Right lobe of liver (tissue), 6 donors: ENCODE data around the gene ZNF438. TPM values are rescaled to one million over a fixed set of nuclear protein-coding genes. Genes with fewer than 3 reads are reported as not detected.

Source experiments
- ATAC-seq, 4 donors: fragments of 200-7000 bp; cut with Tn5 transposase; one replicate each; pipeline ENCODE4 v1.9.1; 2020; ENCODE audit warnings: mild to moderate bottlenecking in 4 of 4, moderate library complexity in 4 of 4
- DNase-seq, 3 donors: peaks; one replicate each; pipeline ENCODE4 v3.0.0-alpha.2; 2020
- H3K27ac ChIP-seq, 3 donors: fragments of 200-600 bp; one replicate each; pipeline ENCODE4 v1.8.0; 2022
- H3K27me3 ChIP-seq, 2 donors: fragments of 200-600 bp; one replicate each; pipeline ENCODE4 v1.8.0; 2022
- H3K36me3 ChIP-seq, 4 donors: fragments of 200-600 bp; sonication (generic) in 1 of 4; one replicate each; pipeline versions ENCODE4 v1.5.1 to v1.8.0; 2017 to 2022; ENCODE audit warnings: control low read depth in 1 of 4
- H3K4me1 ChIP-seq, 4 donors: fragments of 200-600 bp; sonication (generic) in 1 of 4; one replicate each; pipeline versions ENCODE4 v1.5.1 to v1.8.0; 2017 to 2022; ENCODE audit warnings: control low read depth in 1 of 4
- H3K4me3 ChIP-seq, 3 donors: fragments of 200-600 bp; one replicate each; pipeline ENCODE4 v1.8.0; 2022
- H3K9me3 ChIP-seq, 4 donors: fragments of 200-600 bp; sonication (generic) in 1 of 4; one replicate each; pipeline versions ENCODE4 v1.5.1 to v1.8.0; 2017 to 2022; ENCODE audit warnings: control low read depth in 1 of 4
- POLR2A ChIP-seq: fragments of 450-650 bp; IDR thresholded peaks from one replicate; pipeline ENCODE4 v1.6.1; 2017; ENCODE audit warnings: antibody characterized with exemption, mild to moderate bottlenecking
- WGBS: methylation state at CpG from one replicate; pipeline ENCODE4 v1.1.6; 2018; ENCODE audit warnings: low coverage, low lambda C conversion rate; ENCODE audit not compliant: insufficient coverage; ENCODE audit errors: missing lambda C conversion rate; 5-methylcytosine and 5-hydroxymethylcytosine counted together
- intact Hi-C, 2 donors: fragments of 100-400 bp; cut with DNase I; formaldehyde crosslinking; loops; one replicate each; pipeline versions ENCODE4 v1.11.2 to v1.14.1; 2022
- total RNA-seq, 6 experiments: library from RNA; depleted of rRNA in 2 of 6; stranded (reverse); fragments of >200 nt in 2 of 6; fragmentation: NEBNext Ultra II Directional in 3 of 6; extraction: Animal tissue kit (Norgen Biotek cat#: 25700) in 3 of 6; gene quantifications; one replicate each; pipeline versions ENCODE4 v1.1.0 to v1.2.4, GENCODE V29; 2016 to 2023
- TF ChIP-seq, protein P1 (sequence below), 4 donors: fragments of 200-600 bp in 3 of 4; fragments of 450-650 bp in 1 of 4; IDR thresholded peaks; one replicate each; pipeline versions ENCODE4 v1.5.1 to v1.8.0; 2016 to 2022; ENCODE audit warnings: antibody characterized with exemption in 4 of 4, mild to moderate bottlenecking in 2 of 4
- donor health status: DM: no; HTN: yes; CAD: no.
- donor health status: DM: no; HTN: no; CAD: no.
- donor health status: DM: no; HTN: no; CAD: no.
- donor health status: DM: no; HTN: yes; CAD: no.
- donor health status: DM: no; HTN: yes; CAD: no.

The ZNF438 gene
- total RNA-seq, 6 experiments from 2014 or later = 2.5 to 5.2 (median 3.3) TPM

DNA sequence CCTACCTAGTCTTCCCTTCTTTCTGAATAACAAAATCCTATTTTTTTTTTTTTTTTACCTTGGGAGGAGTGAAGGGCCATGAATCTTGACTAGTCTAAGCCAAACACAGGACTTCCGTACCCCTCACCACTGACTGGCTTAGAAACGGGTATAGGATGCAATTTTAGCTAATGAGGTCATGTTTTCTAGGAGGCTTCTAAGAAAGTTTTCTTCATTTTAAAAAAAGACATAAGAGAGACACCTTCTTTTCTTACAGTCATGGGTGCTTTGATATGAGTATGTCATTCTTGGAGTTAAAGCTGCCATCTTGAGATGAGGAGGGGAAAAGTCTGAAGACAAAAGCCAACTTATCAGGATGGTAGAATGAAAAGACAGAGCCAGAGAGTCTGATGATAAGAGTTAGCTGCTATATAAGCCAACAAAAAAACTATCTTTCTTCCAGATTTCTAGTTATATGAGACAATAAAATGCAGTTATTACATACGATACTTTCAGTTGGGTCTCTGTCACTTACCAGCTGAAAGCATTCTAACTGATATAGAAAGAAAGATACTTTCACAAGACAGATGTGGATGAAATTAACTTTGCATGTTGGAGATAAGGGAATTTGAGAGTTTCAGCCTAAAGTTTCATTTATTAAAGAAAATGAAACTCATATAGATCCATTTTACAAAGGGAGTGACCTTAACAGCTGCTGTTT lies 34.0 kb downstream of the ZNF438 start:
- intact Hi-C loops = no loop called here
- Histone ChIP-seq H3K36me3 (no peaks in the 10 kb centered on the region), H3K9me3 (no peaks in the 10 kb centered on the region), H3K27ac (peak overlapping the region in 2 of 3 donors; percentile 31 to 58), H3K4me3 (peak overlapping the region in 1 of 3 donors; percentile 22), H3K27me3 (no peaks in the 10 kb centered on the region), H3K4me1 (peaks cover 0 to 7% (median 3%) of the 10 kb centered on the region in 4 donors)
- DNase-seq (no peak), ATAC-seq (no peak)
- TF ChIP-seq, protein P1, sequence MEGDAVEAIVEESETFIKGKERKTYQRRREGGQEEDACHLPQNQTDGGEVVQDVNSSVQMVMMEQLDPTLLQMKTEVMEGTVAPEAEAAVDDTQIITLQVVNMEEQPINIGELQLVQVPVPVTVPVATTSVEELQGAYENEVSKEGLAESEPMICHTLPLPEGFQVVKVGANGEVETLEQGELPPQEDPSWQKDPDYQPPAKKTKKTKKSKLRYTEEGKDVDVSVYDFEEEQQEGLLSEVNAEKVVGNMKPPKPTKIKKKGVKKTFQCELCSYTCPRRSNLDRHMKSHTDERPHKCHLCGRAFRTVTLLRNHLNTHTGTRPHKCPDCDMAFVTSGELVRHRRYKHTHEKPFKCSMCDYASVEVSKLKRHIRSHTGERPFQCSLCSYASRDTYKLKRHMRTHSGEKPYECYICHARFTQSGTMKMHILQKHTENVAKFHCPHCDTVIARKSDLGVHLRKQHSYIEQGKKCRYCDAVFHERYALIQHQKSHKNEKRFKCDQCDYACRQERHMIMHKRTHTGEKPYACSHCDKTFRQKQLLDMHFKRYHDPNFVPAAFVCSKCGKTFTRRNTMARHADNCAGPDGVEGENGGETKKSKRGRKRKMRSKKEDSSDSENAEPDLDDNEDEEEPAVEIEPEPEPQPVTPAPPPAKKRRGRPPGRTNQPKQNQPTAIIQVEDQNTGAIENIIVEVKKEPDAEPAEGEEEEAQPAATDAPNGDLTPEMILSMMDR (IDR thresholded peaks at IDR 0.05) = no peak
- no peak for TF ChIP-seq POLR2A
- WGBS = 69% methylated on average over 3 of the region's 3 CpGs

- DNase-seq (no peak), ATAC-seq (no peak)
- intact Hi-C loops = no loop called here
- peaks cover 0 to 7% (median 3%) of the 10 kb centered on the region in 4 donors for H3K4me1 ChIP-seq
- H3K27ac ChIP-seq = peak overlapping the region in 2 of 3 donors; percentile 2 to 24
- no peaks in the 10 kb centered on the region for H3K9me3 ChIP-seq
- no peak for TF ChIP-seq POLR2A
- TF ChIP-seq, protein P1 (IDR thresholded peaks at IDR 0.05) = no peak
- no peaks in the 10 kb centered on the region for H3K27me3 ChIP-seq
- H3K36me3 ChIP-seq = no peaks in the 10 kb centered on the region
- H3K4me3 ChIP-seq = no peak overlapping the region
Measured at GRCh38 chr10:30996481-30997005, 35.1 kb downstream of the ZNF438 start.

GRCh38 chr10:30995081-30995770 lies 36.4 kb downstream of the ZNF438 start:
- TF ChIP-seq POLR2A = no peak
- TF ChIP-seq, protein P1 (IDR thresholded peaks at IDR 0.05) = no peak
- Histone ChIP-seq H3K27me3 (no peaks in the 10 kb centered on the region), H3K9me3 (no peaks in the 10 kb centered on the region), H3K36me3 (no peaks in the 10 kb centered on the region), H3K27ac (peak overlapping the region in 2 of 3 donors; percentile 2 to 24), H3K4me1 (peaks cover 0 to 16% (median 5%) of the 10 kb centered on the region in 4 donors), H3K4me3 (no peak overlapping the region)
- 81% methylated on average over 3 of the region's 3 CpGs for WGBS
- intact Hi-C loops = no loop called here
- ATAC-seq = no peak
- DNase-seq = no peak

GRCh38 chr10:30993155-30993554 lies 38.5 kb downstream of the ZNF438 start:
- Histone ChIP-seq H3K27ac (no peak overlapping the region), H3K9me3 (no peaks in the 10 kb centered on the region), H3K27me3 (no peaks in the 10 kb centered on the region), H3K4me3 (no peak overlapping the region), H3K4me1 (peaks cover 0 to 10% (median 4%) of the 10 kb centered on the region in 4 donors), H3K36me3 (no peaks in the 10 kb centered on the region)
- DNase-seq (no peak), ATAC-seq (no peak)
- WGBS = no CpG with 5 or more reads among the region's 1 CpG
- intact Hi-C loops = no loop called here
- TF ChIP-seq, protein P1 (IDR thresholded peaks at IDR 0.05) = no peak
- TF ChIP-seq POLR2A = no peak
